Measurements from ENCODE around the gene WDR73. TPM values are rescaled to one million over a fixed set of nuclear protein-coding genes. Genes with fewer than 3 reads are reported as not detected.

WDR73 gene
- total RNA-seq, 1 donor from 2014 or later: 20.5 TPM

GRCh38 chr15:84631706-84632272 is 22.3 kb downstream of the WDR73 start:
- TF ChIP-seq CTCF (conservative IDR thresholded peaks at IDR 0.05; ENCODE audit: low read depth, low read length): no peak
- no peak for DNase-seq (ENCODE audit: low read depth)

DNA sequence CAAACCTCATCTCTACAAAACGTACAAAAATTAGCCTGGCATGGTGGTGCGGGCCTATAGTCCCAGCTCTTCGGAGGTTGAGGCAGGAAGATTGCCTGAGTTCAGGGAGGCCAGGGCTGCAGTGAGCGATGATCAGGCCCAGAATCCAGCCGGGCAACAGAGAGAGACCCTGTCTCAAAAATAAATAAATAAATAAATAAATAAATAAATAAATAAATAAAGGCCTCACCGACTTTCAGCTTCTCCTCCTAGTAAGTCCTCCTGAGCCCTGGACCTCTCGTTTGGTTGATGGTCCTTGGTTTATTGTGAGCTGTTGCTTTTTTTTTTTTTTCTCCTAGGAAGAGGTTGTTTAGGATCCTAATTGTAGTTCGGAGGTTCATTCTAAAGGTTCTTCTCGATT is 25.1 kb downstream of the WDR73 start:
- TF ChIP-seq CTCF (conservative IDR thresholded peaks at IDR 0.05; ENCODE audit: low read depth, low read length): no peak
- no peak for DNase-seq (ENCODE audit: low read depth)
- H3K4me3 ChIP-seq (ENCODE audit: low read depth, low read length): no peak overlapping the region

More at GRCh38 chr15:84631706-84632272, 22.3 kb downstream of the WDR73 start:
- peak overlapping the region; percentile 82 for H3K4me3 ChIP-seq (ENCODE audit: low read depth, low read length)

GRCh38 chr15:84625123-84625522 is 29.0 kb downstream of the WDR73 start:
- TF ChIP-seq CTCF (conservative IDR thresholded peaks at IDR 0.05; ENCODE audit: low read depth, low read length): no peak
- no peak overlapping the region for H3K4me3 ChIP-seq (ENCODE audit: low read depth, low read length)
- no peak for DNase-seq (ENCODE audit: low read depth)

DNA sequence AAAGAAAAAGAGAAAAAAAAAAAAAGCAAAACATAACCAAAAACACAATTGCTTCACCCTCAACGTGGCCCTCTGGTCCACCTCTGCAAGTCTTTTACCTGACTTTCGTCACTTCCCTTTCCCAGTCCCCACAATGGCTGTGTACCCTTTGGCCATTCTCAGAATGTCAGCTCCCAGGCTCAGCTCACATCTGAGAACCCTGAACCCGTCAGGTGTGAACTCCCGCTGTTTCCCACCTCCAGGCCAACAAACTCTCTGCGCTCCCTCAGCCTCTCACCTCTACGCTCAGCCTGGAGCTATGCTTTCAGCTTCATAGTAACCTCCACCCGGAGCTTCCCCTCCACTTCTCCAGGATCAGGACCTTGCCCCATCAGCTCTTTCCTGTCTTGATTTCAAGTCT is 29.7 kb downstream of the WDR73 start:
- no peak overlapping the region for H3K4me3 ChIP-seq (ENCODE audit: low read depth, low read length)
- no peak for DNase-seq (ENCODE audit: low read depth)
- no peak for TF ChIP-seq CTCF (conservative IDR thresholded peaks at IDR 0.05; ENCODE audit: low read depth, low read length)

DNA sequence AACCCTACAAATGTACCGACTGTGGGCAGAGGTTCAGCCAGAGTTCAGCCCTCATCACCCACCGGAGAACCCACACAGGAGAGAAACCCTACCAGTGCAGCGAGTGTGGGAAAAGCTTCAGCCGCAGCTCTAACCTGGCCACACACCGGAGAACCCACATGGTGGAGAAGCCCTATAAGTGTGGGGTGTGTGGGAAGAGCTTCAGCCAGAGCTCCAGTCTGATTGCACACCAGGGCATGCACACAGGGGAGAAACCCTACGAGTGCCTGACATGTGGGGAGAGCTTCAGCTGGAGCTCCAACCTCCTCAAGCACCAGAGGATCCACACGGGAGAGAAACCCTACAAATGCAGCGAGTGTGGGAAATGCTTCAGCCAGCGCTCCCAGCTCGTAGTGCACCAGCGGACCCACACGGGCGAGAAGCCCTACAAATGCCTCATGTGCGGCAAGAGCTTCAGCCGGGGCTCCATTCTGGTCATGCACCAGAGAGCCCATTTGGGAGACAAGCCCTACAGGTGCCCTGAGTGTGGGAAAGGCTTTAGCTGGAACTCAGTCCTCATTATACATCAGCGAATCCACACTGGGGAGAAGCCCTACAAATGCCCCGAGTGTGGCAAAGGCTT is 32.6 kb downstream of the WDR73 start:
- no peak for TF ChIP-seq CTCF (conservative IDR thresholded peaks at IDR 0.05; ENCODE audit: low read depth, low read length)
- DNase-seq (ENCODE audit: low read depth): no peak
- no peak overlapping the region for H3K4me3 ChIP-seq (ENCODE audit: low read depth, low read length)

DNA sequence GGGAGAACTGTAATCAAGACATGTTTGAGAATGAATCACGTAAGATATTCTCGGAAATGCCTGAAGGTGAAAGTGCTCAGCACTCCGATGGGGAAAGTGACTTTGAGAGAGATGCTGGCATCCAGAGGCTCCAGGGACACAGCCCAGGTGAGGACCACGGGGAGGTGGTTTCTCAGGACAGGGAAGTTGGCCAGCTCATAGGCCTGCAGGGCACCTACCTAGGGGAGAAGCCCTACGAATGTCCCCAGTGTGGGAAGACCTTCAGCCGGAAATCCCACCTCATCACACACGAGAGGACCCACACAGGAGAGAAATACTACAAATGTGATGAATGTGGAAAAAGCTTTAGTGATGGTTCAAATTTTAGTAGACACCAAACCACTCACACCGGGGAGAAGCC is 33.5 kb downstream of the WDR73 start:
- DNase-seq (ENCODE audit: low read depth): no peak
- no peak overlapping the region for H3K4me3 ChIP-seq (ENCODE audit: low read depth, low read length)
- no peak for TF ChIP-seq CTCF (conservative IDR thresholded peaks at IDR 0.05; ENCODE audit: low read depth, low read length)

DNA sequence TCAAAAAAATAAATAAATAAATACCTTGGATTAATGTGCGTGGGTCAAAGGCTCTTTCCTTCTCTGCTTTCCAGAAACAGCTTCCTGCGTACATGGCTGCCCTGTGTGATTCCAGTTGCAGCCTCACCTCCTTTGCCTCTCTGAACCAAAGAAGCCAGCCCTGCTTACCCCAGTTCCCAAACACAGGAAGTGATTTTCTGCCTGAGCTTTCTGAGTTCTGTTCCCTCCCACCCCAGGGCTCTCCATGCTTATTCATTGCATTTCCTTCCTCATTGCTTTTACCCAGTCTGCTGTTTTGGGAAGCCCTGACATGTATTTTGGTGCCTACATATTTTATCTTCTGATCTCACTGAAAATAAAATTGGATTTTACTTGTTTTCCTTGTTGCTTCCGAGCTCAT is 37.8 kb downstream of the WDR73 start:
- TF ChIP-seq CTCF (conservative IDR thresholded peaks at IDR 0.05; ENCODE audit: low read depth, low read length): no peak
- no peak overlapping the region for H3K4me3 ChIP-seq (ENCODE audit: low read depth, low read length)
- no peak for DNase-seq (ENCODE audit: low read depth)
